Suppressor macrophage treated with lipopolysaccharide for 1 hour (primary cell): ENCODE results near the gene COL4A4.
"Not testable (repeated sequence)": the region's sequence is repeated elsewhere in the genome, so short reads cannot be mapped to it uniquely, and the experiment has no call there.

Experiments used
- DNase-seq, 3 donors: peaks; one replicate each; pipeline ENCODE4 v3.0.0-alpha.2; 2020 to 2022

Gene COL4A4

GRCh38 chr2:227163998-227164762 lies at the start of gene COL4A4, which contains the start of gene COL4A3:
Gene COL4A4, minus strand, starts transcription at chr2:227164205. Its CDS starts 16,722 bp downstream, at chr2:227147483.
Gene COL4A3, plus strand, starts transcription at chr2:227164624. Its CDS starts 103 bp downstream, at chr2:227164727.
- DNase-seq, result no peak

- DNase-seq, result no peak
Observed at GRCh38 chr2:227207573-227207972, 43.6 kb upstream of the COL4A4 start.

GRCh38 chr2:227206406-227206805 lies 42.4 kb upstream of the COL4A4 start:
- no peak for DNase-seq

GRCh38 chr2:227205701-227206100 lies 41.7 kb upstream of the COL4A4 start:
- no peak for DNase-seq

- no peak for DNase-seq
Observed at GRCh38 chr2:227204452-227204851, 40.4 kb upstream of the COL4A4 start.

- no peak for DNase-seq
Observed at GRCh38 chr2:227201771-227202170, 37.8 kb upstream of the COL4A4 start.

- no peak for DNase-seq
Observed at GRCh38 chr2:227198866-227199265, 34.9 kb upstream of the COL4A4 start.

GRCh38 chr2:227194219-227194618 lies 30.2 kb upstream of the COL4A4 start:
- no peak for DNase-seq

GRCh38 chr2:227192491-227192890 lies 28.5 kb upstream of the COL4A4 start:
- no peak for DNase-seq

- no peak for DNase-seq
Observed at GRCh38 chr2:227191367-227191766, 27.4 kb upstream of the COL4A4 start.

- DNase-seq, result no peak
Observed at GRCh38 chr2:227188292-227188691, 24.3 kb upstream of the COL4A4 start.

- DNase-seq, result no peak
Observed at GRCh38 chr2:227186751-227187150, 22.7 kb upstream of the COL4A4 start.

GRCh38 chr2:227185615-227186232 lies 21.7 kb upstream of the COL4A4 start:
- no peak for DNase-seq

GRCh38 chr2:227183657-227184367 lies 19.8 kb upstream of the COL4A4 start:
- DNase-seq, result no peak

- DNase-seq, result no peak
Observed at GRCh38 chr2:227182765-227183164, 18.8 kb upstream of the COL4A4 start.

- DNase-seq, result no peak
Observed at GRCh38 chr2:227180770-227181169, 16.8 kb upstream of the COL4A4 start.

- no peak for DNase-seq
Observed at GRCh38 chr2:227179988-227180685, 16.1 kb upstream of the COL4A4 start.

GRCh38 chr2:227177592-227178336 lies 13.8 kb upstream of the COL4A4 start:
- DNase-seq, result no peak

GRCh38 chr2:227171779-227172178 lies 7.8 kb upstream of the COL4A4 start:
- not testable (repeated sequence) for DNase-seq

- DNase-seq, result no peak
Observed at GRCh38 chr2:227164763-227165291, 822 bp upstream of the COL4A4 start.

- DNase-seq, result no peak
Observed at GRCh38 chr2:227163485-227163997, 464 bp downstream of the COL4A4 start.

GRCh38 chr2:227161947-227162346 lies 2.1 kb downstream of the COL4A4 start:
- no peak for DNase-seq
